HFF-Myc (cell line): ENCODE results near the gene CHRM2.

Experiments
- DNase-seq: peaks from one replicate; pipeline ENCODE4 v3.0.0-alpha.2; 2011; ENCODE audit warnings: low read depth; ENCODE audit errors: extremely low read depth
- H3K4me3 ChIP-seq: replicated peaks from 2 replicates; pipeline ENCODE4 v1.5.1; 2011; ENCODE audit warnings: low read depth, mild to moderate bottlenecking, control low read depth, low read length
- TF ChIP-seq, protein P1 (sequence below): IDR thresholded peaks from 2 replicates; pipeline ENCODE4 v1.5.1; 2012; ENCODE audit warnings: mild to moderate bottlenecking, low read depth, low read length, control low read depth; ENCODE audit errors: missing control alignments

The CHRM2 gene

DNA sequence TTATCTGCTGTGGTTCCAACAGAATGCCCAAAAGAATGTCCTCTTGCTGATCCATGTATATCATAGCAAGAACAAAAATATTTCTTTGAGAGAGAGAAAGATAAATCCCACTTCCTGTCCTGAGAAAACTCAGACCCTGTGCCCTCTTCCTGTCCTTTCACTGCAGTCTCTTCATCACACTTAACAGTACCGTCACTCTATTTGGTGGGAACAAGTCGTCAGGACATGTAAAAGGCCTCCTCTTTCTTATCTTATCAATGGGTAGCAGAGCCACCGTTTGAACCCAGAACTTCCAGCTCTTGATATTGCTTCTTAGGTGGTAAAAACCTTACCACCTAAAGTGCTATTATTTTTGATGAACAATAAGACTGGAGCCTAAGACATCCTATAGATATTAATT is 43.9 kb downstream of the CHRM2 start:
- no peak for DNase-seq
- TF ChIP-seq, protein P1, sequence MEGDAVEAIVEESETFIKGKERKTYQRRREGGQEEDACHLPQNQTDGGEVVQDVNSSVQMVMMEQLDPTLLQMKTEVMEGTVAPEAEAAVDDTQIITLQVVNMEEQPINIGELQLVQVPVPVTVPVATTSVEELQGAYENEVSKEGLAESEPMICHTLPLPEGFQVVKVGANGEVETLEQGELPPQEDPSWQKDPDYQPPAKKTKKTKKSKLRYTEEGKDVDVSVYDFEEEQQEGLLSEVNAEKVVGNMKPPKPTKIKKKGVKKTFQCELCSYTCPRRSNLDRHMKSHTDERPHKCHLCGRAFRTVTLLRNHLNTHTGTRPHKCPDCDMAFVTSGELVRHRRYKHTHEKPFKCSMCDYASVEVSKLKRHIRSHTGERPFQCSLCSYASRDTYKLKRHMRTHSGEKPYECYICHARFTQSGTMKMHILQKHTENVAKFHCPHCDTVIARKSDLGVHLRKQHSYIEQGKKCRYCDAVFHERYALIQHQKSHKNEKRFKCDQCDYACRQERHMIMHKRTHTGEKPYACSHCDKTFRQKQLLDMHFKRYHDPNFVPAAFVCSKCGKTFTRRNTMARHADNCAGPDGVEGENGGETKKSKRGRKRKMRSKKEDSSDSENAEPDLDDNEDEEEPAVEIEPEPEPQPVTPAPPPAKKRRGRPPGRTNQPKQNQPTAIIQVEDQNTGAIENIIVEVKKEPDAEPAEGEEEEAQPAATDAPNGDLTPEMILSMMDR, result no peak

DNA sequence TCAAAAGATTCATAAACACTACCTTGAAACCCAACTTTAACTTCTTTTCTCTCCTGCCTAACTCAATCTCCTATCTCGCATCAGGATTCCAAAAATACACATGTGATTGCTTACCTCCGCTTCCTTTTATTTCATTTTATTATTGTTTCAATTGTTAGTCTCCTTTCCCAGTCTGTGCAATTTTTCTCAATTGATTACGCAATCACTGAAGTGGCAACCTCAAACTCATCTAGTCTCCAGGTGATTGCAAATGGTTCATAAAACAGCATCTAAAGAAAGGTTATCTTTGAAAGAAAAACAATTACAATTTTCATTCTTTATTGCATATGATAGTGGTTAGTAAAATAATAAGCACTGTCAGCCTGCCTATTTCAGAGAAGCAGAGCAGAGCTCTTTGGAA is 45.6 kb downstream of the CHRM2 start:
- DNase-seq, result no peak
- TF ChIP-seq, protein P1, result no peak
- H3K4me3 ChIP-seq, result no peak overlapping the region

More for the DNA sequence above, 43.9 kb downstream of the CHRM2 start:
- no peak overlapping the region for H3K4me3 ChIP-seq

GRCh38 chr7:136919820-136920219 is 51.4 kb downstream of the CHRM2 start:
- no peak for DNase-seq
- no peak overlapping the region for H3K4me3 ChIP-seq

DNA sequence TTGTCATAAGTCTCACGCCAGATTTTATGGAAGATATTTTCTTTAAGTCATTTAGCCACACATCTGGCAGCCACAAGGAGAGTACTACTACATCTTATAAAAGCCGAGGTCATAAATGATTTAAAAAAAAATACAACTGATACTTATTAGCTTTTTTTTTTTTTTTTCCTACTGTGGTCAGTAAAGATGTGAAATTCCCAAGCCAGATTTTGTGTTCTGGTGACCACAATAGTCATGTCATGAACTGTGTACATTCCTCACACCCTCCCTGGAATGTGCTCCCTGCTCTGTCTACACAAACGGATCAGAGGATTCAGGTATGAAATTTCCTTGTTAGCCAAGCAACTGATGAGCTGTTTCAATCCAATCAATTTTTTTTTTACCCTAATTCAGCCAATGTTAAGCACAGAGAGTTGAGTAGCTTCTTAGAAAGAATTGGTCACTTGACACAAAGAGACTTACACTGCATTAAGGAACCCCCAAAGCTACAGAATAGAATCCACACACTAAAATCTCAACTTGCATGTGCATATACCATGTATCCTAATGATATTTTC is 54.7 kb downstream of the CHRM2 start:
- H3K4me3 ChIP-seq, result no peak overlapping the region
- peak; percentile 95 for DNase-seq
- TF ChIP-seq, protein P1, result no peak

More at GRCh38 chr7:136919820-136920219, 51.4 kb downstream of the CHRM2 start:
- TF ChIP-seq, protein P1, result no peak

DNA sequence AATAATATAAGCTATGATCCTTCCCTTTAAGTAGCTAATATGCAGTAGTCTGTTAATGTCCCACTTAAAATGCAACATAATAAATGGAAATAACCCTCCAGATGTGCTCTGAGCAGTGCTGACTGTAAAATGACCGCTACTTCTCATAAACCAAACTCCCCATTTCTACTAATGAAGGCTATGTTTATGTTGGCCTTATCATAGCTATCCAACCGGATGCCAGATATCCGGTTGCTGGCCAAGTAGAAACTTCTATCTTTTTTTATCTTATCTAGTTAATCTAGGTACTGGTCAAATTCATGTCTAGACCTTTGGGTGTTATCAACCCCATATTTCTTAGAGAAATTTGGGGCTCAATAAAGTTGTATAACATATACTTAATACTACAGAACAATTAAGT is 56.6 kb downstream of the CHRM2 start:
- H3K4me3 ChIP-seq, result no peak overlapping the region
- no peak for DNase-seq
- TF ChIP-seq, protein P1, result no peak

- H3K4me3 ChIP-seq, result no peak overlapping the region
- TF ChIP-seq, protein P1, result no peak
- no peak for DNase-seq
These were observed 57.1 kb downstream of the CHRM2 start for GRCh38 chr7:136925556-136925955.
